Fibroblast of the aortic adventitia (primary cell): ENCODE results near the gene BATF3. TPM values are rescaled to one million over a fixed set of nuclear protein-coding genes. Genes with fewer than 3 reads are reported as not detected.

Source experiments
- DNase-seq: peaks from one replicate; pipeline ENCODE4 v3.0.0-alpha.2; 2010; ENCODE audit warnings: low read depth
- H3K4me3 ChIP-seq: 2 replicates; pipeline ENCODE4 v1.5.1; 2011; ENCODE audit warnings: low read depth, mild to moderate bottlenecking, control low read depth, low read length, moderate library complexity
- total RNA-seq: library from RNA; depleted of rRNA; stranded (reverse); fragments of >200 nt; gene quantifications from 2 replicates; pipeline ENCODE4 v1.2.3, GENCODE V29; 2012; ENCODE audit warnings: low replicate concordance
- TF ChIP-seq, protein P1 (sequence below): IDR thresholded peaks from 2 replicates; pipeline ENCODE4 v1.5.1; 2011; ENCODE audit warnings: mild to moderate bottlenecking, low read length, control low read depth, inconsistent platforms; ENCODE audit not compliant: insufficient read depth

BATF3 gene
- total RNA-seq, 1 donor: 4.8 TPM

DNA sequence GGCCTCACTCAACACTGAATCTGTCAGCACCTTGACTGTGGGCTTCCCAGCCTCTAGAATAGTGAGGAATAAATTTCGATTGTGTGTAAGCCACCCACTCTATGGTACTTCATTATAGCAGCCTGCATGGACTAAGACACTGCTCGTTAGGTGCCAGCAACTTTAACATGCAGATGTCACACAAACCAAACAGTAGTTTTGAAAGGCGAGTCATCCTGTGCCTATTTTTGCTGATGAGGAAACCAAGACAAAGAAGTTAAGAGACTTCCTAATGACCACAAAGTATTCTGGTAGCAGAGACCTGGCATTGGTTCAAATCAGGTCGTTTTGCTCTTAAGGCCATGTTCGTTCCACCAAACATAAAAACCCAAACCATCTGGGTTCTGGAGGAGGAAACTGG is 42.9 kb downstream of the BATF3 start:
- no peak for DNase-seq
- no peak overlapping the region for H3K4me3 ChIP-seq
- TF ChIP-seq, protein P1, sequence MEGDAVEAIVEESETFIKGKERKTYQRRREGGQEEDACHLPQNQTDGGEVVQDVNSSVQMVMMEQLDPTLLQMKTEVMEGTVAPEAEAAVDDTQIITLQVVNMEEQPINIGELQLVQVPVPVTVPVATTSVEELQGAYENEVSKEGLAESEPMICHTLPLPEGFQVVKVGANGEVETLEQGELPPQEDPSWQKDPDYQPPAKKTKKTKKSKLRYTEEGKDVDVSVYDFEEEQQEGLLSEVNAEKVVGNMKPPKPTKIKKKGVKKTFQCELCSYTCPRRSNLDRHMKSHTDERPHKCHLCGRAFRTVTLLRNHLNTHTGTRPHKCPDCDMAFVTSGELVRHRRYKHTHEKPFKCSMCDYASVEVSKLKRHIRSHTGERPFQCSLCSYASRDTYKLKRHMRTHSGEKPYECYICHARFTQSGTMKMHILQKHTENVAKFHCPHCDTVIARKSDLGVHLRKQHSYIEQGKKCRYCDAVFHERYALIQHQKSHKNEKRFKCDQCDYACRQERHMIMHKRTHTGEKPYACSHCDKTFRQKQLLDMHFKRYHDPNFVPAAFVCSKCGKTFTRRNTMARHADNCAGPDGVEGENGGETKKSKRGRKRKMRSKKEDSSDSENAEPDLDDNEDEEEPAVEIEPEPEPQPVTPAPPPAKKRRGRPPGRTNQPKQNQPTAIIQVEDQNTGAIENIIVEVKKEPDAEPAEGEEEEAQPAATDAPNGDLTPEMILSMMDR: no peak

DNA sequence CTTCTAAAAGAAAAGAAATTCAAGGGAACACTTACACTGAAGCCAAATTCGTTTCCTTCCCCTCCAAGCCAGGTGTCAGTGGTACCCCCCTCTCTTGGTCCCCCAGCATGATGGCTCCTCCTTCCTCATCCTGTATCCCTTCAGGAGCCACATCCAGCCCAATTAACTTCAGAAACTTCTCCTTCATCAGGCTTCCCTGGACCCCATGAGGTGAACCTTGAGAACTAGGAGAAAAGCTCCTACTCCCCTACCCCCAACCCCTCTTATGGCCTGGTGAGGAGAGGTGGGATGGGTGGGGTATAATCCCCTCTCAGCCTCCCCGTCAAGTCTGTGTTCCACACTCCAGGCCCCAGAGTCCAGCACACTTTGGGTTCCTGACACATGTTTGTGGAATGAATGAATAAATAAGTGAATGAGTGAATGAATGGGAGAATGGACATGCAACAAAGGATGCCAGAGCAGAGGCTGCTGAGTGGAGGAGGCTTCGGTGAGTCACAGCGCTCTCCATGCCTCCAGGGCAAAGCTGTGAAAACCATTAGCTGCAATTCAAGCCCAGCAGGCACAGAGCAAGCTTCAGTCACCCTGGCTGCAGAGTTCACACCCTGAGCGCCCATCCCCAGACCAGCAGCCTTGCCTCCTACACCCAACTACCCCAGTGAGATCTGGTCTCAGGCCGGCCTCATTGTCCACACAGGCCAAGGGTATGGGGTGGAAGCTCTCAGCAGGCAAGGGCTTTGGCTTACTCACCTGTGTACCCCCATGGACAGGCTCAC is 43.8 kb downstream of the BATF3 start:
- TF ChIP-seq, protein P1: no peak
- H3K4me3 ChIP-seq: no peak overlapping the region
- DNase-seq: peak; percentile 25

DNA sequence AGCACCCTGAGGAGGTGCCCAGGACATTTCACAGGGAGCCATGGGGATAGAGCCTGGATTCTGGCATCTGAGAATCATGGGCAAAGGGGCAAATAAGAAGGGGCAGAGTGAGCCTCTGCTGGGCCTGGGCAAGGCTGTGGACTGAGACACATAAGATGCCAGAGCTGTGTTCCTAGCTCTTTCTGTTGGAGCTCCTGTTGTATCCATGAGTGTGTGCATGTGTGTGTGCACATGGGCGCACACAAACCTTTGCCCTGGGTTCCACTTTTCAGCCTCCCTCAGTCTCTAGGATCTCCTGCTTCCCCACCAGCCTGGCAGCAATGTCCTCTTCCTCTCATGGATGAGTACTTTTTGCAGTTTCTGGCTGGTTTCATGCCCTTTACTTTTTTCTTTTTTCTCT is 47.0 kb downstream of the BATF3 start:
- no peak for DNase-seq

DNA sequence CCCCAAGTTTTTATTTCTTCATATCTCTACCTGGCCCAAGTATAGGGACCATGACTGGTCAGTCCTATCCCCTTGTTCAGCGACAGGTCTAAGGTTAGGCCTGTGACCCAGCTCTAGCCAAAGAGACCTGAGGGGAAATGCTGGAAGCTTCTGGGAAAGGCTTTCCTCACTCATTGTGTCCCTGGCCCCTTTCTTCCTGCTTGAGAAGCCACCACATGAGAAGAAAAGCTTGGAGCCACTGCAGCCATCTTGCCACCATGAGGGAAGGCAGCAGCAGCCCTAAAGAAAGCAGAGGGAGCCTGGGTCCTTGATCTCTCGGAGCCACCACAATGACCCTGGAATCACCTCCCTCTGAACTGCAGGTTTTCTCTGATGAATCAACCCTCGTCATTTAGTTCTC is 47.7 kb downstream of the BATF3 start:
- H3K4me3 ChIP-seq: no peak overlapping the region
- DNase-seq: no peak
- TF ChIP-seq, protein P1: no peak

More for the DNA sequence above, 47.0 kb downstream of the BATF3 start:
- TF ChIP-seq, protein P1: no peak
- H3K4me3 ChIP-seq: no peak overlapping the region

DNA sequence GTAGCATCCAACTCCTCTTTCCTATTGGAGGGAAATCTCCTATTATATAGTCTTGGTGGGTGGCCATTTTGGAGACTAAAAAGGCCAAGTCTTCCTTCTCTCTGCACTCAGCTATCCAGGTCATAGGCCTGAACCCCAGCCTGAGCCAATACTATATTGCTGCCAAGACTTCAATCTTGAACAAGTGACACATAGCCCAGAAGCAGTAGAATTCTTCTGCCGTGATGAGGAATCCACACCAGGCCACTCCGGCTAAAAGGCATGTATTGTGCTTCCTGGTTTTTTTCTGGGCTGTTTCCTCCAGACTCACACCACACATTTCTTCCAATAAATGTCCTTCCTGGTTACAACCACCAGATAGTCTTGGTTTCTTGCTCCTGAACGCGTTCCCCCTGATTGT is 48.1 kb downstream of the BATF3 start:
- TF ChIP-seq, protein P1: no peak
- DNase-seq: peak; percentile 42

DNA sequence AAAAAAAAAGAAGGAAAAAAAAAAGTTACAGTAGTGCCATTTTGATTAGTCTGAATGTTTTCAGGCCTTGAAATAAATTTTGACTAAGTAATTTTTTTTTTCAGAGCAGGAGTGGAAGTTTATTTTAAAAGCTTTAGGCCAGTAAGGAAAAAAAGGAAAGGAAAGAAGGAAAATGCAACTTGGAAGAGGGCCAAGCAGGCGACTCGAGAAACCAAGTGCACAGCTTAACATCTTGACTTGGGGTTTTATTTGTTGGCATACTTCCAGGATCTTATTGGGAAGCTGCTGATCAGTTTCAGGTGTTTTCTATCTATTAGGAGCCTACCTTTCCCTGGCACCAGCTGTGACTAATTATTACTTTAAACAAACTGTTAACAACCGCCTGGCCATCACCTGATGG is 49.4 kb downstream of the BATF3 start:
- H3K4me3 ChIP-seq: no peak overlapping the region
- no peak for DNase-seq
- TF ChIP-seq, protein P1: no peak

More for the DNA sequence above, 48.1 kb downstream of the BATF3 start:
- no peak overlapping the region for H3K4me3 ChIP-seq
